ENCODE measurements around the gene GAS2L2.

- TF ChIP-seq CTCF (IDR thresholded peaks at IDR 0.05) (no peak), POLR2A (IDR thresholded peaks at IDR 0.05) (no peak)
Observed at GRCh38 chr17:35730400-35731005, 22.5 kb downstream of the GAS2L2 start.

Measured in thyroid gland (tissue), 4 donors.